ENCODE measurements around the gene TMEM202.
"Not testable (repeated sequence)": the region's sequence is repeated elsewhere in the genome, so short reads cannot be mapped to it uniquely, and the experiment has no call there.

The TMEM202 gene

DNA sequence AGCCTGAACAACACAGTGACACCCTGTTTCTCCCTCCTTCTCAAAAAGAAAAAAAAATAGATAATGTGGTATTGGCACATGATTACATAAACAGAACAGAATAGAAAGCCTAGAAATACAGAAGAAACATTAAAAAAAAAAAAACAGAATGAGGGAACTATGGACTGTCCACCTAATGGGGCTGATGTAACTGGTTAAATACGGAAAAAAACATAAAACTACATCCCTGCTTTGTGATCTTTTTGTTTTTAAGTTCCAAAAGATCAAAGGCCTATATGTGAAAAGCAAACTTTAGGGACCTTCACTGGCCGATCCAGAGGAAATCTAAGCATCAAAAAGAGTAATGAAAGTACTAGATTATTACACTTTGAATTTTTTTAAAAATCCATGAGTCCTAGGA, 17.2 kb downstream of the TMEM202 start:
- no peak for DNase-seq (ENCODE audit: low read depth)
- TF ChIP-seq, protein P1, sequence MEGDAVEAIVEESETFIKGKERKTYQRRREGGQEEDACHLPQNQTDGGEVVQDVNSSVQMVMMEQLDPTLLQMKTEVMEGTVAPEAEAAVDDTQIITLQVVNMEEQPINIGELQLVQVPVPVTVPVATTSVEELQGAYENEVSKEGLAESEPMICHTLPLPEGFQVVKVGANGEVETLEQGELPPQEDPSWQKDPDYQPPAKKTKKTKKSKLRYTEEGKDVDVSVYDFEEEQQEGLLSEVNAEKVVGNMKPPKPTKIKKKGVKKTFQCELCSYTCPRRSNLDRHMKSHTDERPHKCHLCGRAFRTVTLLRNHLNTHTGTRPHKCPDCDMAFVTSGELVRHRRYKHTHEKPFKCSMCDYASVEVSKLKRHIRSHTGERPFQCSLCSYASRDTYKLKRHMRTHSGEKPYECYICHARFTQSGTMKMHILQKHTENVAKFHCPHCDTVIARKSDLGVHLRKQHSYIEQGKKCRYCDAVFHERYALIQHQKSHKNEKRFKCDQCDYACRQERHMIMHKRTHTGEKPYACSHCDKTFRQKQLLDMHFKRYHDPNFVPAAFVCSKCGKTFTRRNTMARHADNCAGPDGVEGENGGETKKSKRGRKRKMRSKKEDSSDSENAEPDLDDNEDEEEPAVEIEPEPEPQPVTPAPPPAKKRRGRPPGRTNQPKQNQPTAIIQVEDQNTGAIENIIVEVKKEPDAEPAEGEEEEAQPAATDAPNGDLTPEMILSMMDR (IDR thresholded peaks at IDR 0.05; ENCODE audit: control insufficient read depth, extremely low read depth, insufficient read depth): no peak
- no peak overlapping the region for H3K4me3 ChIP-seq (ENCODE audit: low read depth, low read length)

DNA sequence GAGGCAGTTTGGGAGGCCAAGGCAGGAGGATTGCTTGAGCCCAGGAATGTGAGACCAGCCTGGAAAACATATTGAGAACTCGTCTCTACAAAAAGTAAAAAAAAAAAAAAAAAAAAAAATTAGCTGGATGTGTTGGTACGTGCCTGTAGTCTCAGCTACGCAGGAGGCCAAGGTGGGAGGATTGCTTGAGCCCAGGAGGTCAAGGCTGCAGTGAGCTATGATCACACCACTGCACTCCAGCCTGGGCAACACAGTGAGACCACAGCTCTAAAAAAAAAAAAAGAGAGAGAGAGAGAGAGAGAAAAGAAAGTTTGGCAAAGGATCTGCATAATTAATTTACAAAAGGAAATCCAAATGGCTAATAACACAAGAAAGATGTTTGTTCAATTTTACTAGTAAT, 21.7 kb downstream of the TMEM202 start:
- not testable (repeated sequence) for H3K4me3 ChIP-seq (ENCODE audit: low read depth, low read length); DNase-seq (ENCODE audit: low read depth)

DNA sequence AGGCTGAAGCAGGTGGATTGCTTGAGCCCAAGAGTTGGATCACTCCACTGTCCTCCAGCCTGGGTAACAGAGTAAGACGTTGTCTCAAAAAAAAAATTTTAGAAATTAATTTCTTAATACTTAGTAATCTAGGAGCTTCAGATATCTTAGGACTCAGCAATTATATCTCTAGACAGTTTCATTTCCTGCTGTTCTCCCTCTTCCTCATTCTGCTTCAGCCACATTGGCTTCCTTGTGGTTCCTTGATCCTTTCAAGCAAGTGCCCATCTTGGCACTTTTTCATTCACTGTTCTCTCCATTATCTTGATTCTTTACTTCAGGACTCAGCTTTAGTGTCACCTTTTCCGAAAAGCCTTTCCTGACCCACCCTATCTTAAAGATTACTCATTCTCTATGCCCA, 22.5 kb downstream of the TMEM202 start:
- no peak overlapping the region for H3K4me3 ChIP-seq (ENCODE audit: low read depth, low read length)
- TF ChIP-seq, protein P1 (IDR thresholded peaks at IDR 0.05; ENCODE audit: control insufficient read depth, extremely low read depth, insufficient read depth): no peak
- no peak for DNase-seq (ENCODE audit: low read depth)

DNA sequence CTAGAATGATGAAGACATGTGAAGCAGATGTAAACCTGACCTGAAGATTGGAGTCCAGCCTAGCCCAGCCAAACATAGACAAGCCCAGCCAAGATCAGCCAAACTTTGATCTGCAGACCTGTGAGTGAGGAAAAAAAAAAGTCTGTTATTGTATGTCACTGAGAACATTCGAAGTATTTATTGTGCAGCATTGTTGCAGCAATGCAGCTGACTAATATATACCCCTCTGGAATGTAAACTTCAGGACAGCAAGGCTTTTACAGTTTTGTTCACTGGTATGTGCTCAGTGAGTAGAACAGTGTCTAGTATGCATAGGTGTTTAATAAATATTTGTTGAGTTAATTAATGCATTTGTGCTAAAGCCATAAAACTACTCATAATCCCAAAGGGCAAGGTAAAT, 23.4 kb downstream of the TMEM202 start:
- DNase-seq (ENCODE audit: low read depth): no peak
- no peak overlapping the region for H3K4me3 ChIP-seq (ENCODE audit: low read depth, low read length)
- TF ChIP-seq, protein P1 (IDR thresholded peaks at IDR 0.05; ENCODE audit: control insufficient read depth, extremely low read depth, insufficient read depth): no peak

DNA sequence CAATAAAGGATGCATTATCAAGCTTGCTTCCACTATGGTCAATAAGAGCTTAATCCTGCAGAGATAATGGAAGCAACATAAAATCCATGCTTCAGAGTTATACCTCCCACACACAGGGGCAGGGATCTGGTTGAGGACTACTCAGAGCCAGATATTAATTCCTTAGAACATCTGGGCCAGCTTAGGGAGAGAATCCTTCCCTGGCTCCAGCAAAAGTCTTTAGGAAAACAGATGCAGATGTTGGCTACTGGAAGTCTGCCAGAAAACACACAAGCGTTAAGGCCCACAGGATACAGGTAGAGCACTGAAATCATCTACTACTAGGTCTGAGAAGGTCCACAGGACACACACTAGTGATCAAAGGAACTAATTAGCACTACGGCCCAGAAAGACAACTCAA, 25.2 kb downstream of the TMEM202 start:
- no peak for DNase-seq (ENCODE audit: low read depth)
- no peak overlapping the region for H3K4me3 ChIP-seq (ENCODE audit: low read depth, low read length)
- TF ChIP-seq, protein P1 (IDR thresholded peaks at IDR 0.05; ENCODE audit: control insufficient read depth, extremely low read depth, insufficient read depth): no peak

DNA sequence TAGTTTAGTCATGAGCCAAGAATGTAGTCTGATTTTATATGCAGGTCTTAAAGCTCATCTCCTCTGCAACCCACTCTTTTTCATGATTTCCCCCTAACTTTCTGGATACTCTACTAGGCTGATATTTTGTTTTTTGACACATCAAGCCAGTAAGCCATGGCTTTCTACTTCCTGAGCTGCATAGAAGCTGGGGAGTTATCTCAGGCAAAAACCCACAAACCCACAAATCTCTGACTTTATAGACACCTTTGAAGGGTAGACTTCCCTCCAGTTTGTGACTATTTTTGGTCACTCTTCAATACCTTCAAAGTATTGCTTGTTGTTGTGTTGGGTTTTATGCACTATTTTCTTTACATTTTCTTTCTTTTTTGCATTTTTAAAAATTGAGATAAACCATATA, 28.6 kb downstream of the TMEM202 start:
- DNase-seq (ENCODE audit: low read depth): no peak
- TF ChIP-seq, protein P1 (IDR thresholded peaks at IDR 0.05; ENCODE audit: control insufficient read depth, extremely low read depth, insufficient read depth): no peak
- H3K4me3 ChIP-seq (ENCODE audit: low read depth, low read length): no peak overlapping the region

DNA sequence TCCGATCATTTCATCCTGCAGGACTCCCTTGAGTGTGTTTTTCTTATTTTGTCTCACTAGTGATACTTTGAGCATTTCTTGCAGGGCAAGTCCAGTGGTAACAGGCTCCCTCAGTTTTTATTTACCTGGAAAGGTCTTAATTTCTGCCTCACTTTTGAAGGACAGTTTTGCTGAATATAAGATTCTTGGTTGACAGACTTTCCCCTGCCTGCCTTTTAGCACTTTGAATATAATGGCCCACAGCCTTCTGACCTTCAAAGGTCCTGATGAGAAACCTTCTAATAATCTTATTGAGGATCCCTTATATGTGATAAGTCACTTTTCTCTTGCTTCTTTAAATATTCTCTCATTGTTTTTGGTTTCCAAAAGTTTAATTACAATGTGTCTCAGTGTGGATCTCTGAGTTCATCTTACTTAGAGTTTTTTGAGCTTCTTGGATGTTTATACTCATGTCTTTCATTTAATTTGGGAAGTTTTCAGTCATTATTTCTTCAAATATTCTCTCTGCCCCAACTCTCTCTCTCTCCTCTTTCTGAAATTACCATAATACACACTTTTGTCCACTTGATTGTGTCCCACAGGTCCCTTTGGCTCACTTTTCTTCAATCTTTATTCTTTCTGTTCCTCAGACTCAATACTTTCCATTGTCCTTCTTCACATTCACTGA, 39.7 kb downstream of the TMEM202 start:
- no peak for DNase-seq (ENCODE audit: low read depth)
- TF ChIP-seq, protein P1 (IDR thresholded peaks at IDR 0.05; ENCODE audit: control insufficient read depth, extremely low read depth, insufficient read depth): no peak
- H3K4me3 ChIP-seq (ENCODE audit: low read depth, low read length): no peak overlapping the region

DNA sequence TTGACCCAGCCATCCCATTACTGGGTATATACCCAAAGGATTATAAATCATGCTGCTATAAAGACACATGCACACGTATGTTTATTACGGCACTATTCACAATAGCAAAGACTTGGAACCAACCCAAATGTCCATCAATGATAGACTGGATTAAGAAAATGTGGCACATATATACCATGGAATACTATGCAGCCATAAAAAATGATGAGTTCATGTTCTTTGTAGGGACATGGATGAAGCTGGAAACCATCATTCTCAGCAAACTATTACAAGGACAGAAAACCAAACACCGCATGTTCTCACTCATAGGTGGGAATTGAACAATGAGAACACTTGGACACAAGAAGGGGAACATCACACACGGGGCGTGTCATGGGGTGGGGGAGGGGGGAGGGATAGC, 44.7 kb downstream of the TMEM202 start:
- not testable (repeated sequence) for DNase-seq (ENCODE audit: low read depth); H3K4me3 ChIP-seq (ENCODE audit: low read depth, low read length)
